Hepatocyte (in vitro differentiated cells): Measurements from ENCODE around the gene SH3BGRL2. TPM values are rescaled to one million over a fixed set of nuclear protein-coding genes. Genes with fewer than 3 reads are reported as not detected.

ENCODE experiments used
- DNase-seq: peaks from one replicate; pipeline ENCODE4 v3.0.0-alpha.2; 2016; ENCODE audit warnings: low spot score
- H2AFZ ChIP-seq: fragments of 200-600 bp; sonication (generic); 2 replicates; pipeline ENCODE4 v1.6.0; 2016; ENCODE audit warnings: antibody characterized with exemption, mild to moderate bottlenecking
- H3K27ac ChIP-seq: fragments of 200-600 bp; sonication (generic); 2 replicates; pipeline ENCODE4 v1.5.1; 2016; ENCODE audit warnings: mild to moderate bottlenecking
- H3K27me3 ChIP-seq: fragments of 200-600 bp; sonication (generic); 2 replicates; pipeline ENCODE4 v1.6.1; 2016
- H3K36me3 ChIP-seq: fragments of 200-600 bp; sonication (generic); replicated peaks from 2 replicates; pipeline ENCODE4 v1.5.1; 2016; ENCODE audit warnings: low read depth; ENCODE audit not compliant: insufficient read depth
- H3K4me1 ChIP-seq: fragments of 200-600 bp; sonication (generic); 2 replicates; pipeline ENCODE4 v1.5.1; 2016; ENCODE audit warnings: mild to moderate bottlenecking, moderate library complexity; ENCODE audit not compliant: insufficient read depth
- H3K4me2 ChIP-seq: fragments of 200-600 bp; sonication (generic); 2 replicates; pipeline ENCODE4 v1.6.0; 2016
- H3K4me3 ChIP-seq: fragments of 200-600 bp; sonication (generic); 2 replicates; pipeline ENCODE4 v1.5.1; 2016; ENCODE audit warnings: mild to moderate bottlenecking
- H3K79me2 ChIP-seq: fragments of 200-600 bp; sonication (generic); 2 replicates; pipeline ENCODE4 v1.6.0; 2017; ENCODE audit warnings: mild to moderate bottlenecking
- H3K9me2 ChIP-seq: fragments of 200-600 bp; sonication (generic); replicated peaks from 2 replicates; pipeline ENCODE4 v1.6.0; 2017; ENCODE audit warnings: mild to moderate bottlenecking; ENCODE audit not compliant: insufficient read depth
- H3K9me3 ChIP-seq: fragments of 200-600 bp; sonication (generic); 2 replicates; pipeline ENCODE4 v1.5.1; 2016; ENCODE audit warnings: low read depth, mild to moderate bottlenecking
- H4K20me1 ChIP-seq: fragments of 200-600 bp; sonication (generic); 2 replicates; pipeline ENCODE4 v1.6.0; 2016; ENCODE audit warnings: mild to moderate bottlenecking; ENCODE audit not compliant: insufficient read depth, poor library complexity, severe bottlenecking
- EZH2 ChIP-seq: fragments of 200-600 bp; sonication (generic); IDR thresholded peaks from 2 replicates; pipeline ENCODE4 v1.6.1; 2016; ENCODE audit warnings: antibody characterized with exemption, mild to moderate bottlenecking, borderline replicate concordance
- EZH2phosphoT487 ChIP-seq: fragments of 200-600 bp; sonication (generic); IDR thresholded peaks from one replicate; pipeline ENCODE4 v1.6.1; 2018; ENCODE audit warnings: antibody characterized with exemption, mild to moderate bottlenecking, low read depth, moderate library complexity; ENCODE audit not compliant: unreplicated experiment, severe bottlenecking
- WGBS: methylation state at CpG from one replicate; pipeline ENCODE4 v1.1.6; 2016; ENCODE audit warnings: low lambda C conversion rate; ENCODE audit errors: missing lambda C conversion rate; 5-methylcytosine and 5-hydroxymethylcytosine counted together
- polyA plus RNA-seq: library from polyadenylated mRNA; unstranded; fragments of >200 nt; fragmentation: Nextera tagmentation; extraction: Ambion mirVana; gene quantifications from 2 replicates; pipeline ENCODE4 v1.2.1, GENCODE V29; 2016
- total RNA-seq: library from RNA; depleted of rRNA; stranded (reverse); fragments of >200 nt; gene quantifications from 2 replicates; pipeline ENCODE4 v1.2.3, GENCODE V29; 2014
- TF ChIP-seq, protein P1 (sequence below): fragments of 200-600 bp; sonication (generic); IDR thresholded peaks from 2 replicates; pipeline ENCODE4 v1.5.1; 2016; ENCODE audit warnings: antibody characterized with exemption, mild to moderate bottlenecking; ENCODE audit not compliant: poor library complexity

SH3BGRL2 gene
- total and polyA plus RNA-seq, 2 experiments from 2014 or later = 24.1 to 71.4 TPM

DNA sequence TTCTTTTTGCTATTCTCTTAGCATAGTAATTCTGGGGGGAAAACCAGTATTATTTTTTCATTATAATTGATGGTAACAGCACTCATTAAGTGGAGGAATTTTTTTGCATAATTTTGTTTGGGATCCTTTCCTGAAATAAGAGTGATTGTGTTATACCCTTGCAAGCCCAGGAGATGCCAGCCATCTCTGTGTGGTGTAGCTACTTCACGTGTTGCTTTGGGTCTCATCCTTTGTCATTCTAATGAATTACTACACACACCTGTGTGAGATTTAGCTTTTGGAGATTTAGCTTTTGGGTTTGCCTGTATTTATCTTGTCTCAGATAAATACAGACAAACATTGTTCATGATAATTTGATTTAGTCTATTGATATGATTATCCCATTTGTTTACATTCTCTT lies 76.5 kb downstream of the SH3BGRL2 start:
- Histone ChIP-seq H3K27ac (no peak overlapping the region), H3K79me2 (no peaks in the 10 kb centered on the region), H3K4me1 (no peaks in the 10 kb centered on the region), H3K27me3 (no peaks in the 10 kb centered on the region), H3K9me2 (no peaks in the 10 kb centered on the region), H3K36me3 (no peaks in the 10 kb centered on the region), H3K9me3 (no peaks in the 10 kb centered on the region), H4K20me1 (no peaks in the 10 kb centered on the region), H3K4me2 (no peak overlapping the region), H2AFZ (no peak overlapping the region), H3K4me3 (no peak overlapping the region)
- WGBS = 87% methylated on average over 1 of the region's 1 CpG
- DNase-seq = no peak
- TF ChIP-seq EZH2 (no peak), EZH2phosphoT487 (no peak)
- TF ChIP-seq, protein P1, sequence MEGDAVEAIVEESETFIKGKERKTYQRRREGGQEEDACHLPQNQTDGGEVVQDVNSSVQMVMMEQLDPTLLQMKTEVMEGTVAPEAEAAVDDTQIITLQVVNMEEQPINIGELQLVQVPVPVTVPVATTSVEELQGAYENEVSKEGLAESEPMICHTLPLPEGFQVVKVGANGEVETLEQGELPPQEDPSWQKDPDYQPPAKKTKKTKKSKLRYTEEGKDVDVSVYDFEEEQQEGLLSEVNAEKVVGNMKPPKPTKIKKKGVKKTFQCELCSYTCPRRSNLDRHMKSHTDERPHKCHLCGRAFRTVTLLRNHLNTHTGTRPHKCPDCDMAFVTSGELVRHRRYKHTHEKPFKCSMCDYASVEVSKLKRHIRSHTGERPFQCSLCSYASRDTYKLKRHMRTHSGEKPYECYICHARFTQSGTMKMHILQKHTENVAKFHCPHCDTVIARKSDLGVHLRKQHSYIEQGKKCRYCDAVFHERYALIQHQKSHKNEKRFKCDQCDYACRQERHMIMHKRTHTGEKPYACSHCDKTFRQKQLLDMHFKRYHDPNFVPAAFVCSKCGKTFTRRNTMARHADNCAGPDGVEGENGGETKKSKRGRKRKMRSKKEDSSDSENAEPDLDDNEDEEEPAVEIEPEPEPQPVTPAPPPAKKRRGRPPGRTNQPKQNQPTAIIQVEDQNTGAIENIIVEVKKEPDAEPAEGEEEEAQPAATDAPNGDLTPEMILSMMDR = no peak

DNA sequence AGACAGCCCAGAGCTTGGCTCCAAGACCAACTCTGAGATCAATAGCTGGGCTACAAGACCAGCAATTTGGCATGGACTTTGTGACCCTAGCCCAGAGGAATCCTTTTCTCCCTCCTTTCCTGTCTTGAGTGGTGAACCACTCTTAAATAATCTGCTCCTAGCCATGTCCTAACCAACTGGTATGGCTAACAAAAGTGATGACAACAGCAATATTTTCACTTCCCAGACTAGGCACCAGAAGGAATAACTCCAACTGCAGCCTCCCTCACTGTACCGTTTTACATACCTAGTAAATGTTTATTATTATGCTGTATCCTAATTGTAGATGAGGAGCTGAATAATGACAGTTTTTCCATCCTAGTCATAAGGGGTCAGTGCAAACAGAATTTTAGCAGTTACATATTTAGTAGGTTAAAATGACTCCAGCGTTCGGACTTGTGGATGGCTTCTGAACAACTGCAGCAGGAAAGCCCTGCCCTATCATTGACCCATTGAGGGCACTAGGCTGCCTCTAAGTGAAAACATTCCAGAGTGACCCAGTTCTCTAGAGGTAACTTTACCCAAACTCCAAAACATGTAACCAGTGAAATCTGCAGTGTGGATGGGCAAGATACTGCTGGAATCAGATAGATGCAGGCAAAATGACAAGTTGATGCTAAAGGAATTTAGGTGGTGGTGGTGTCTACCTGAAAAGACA lies 77.1 kb downstream of the SH3BGRL2 start:
- no peaks in the 10 kb centered on the region for H3K27me3 ChIP-seq
- DNase-seq = no peak
- H3K27ac ChIP-seq = no peak overlapping the region
- no peaks in the 10 kb centered on the region for H3K9me2 ChIP-seq
- WGBS = 85% methylated on average over 3 of the region's 3 CpGs
- no peaks in the 10 kb centered on the region for H3K36me3 ChIP-seq
- no peak overlapping the region for H2AFZ ChIP-seq
- TF ChIP-seq EZH2phosphoT487 (no peak), EZH2 (no peak)
- TF ChIP-seq, protein P1 = no peak
- H3K4me1 ChIP-seq = no peaks in the 10 kb centered on the region
- H3K79me2 ChIP-seq = no peaks in the 10 kb centered on the region
- H3K4me3 ChIP-seq = no peak overlapping the region
- no peaks in the 10 kb centered on the region for H3K9me3 ChIP-seq
- no peaks in the 10 kb centered on the region for H4K20me1 ChIP-seq
- H3K4me2 ChIP-seq = no peak overlapping the region

DNA sequence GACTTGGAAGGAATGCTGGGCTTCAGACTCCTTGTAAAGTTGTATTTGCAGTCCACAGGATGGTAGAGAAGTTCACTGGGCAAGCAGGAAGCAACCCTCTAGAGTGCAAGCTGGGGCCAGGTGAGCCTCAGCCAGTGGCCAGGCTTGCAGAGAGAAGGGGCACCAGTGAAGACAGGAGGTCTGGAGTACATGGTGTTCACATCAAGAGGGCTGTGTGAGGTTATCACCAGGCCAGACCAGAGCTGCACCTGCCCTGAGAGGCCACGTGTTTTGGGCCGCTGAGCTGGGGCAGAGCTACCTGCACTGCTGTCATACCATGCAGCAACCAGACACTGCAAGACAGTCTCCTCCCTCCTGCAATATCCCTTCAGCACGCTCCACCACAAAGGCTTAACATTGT lies 79.0 kb downstream of the SH3BGRL2 start:
- no peaks in the 10 kb centered on the region for H3K4me1 ChIP-seq
- DNase-seq = no peak
- no peak overlapping the region for H3K27ac ChIP-seq
- H3K9me3 ChIP-seq = no peaks in the 10 kb centered on the region
- H3K27me3 ChIP-seq = no peaks in the 10 kb centered on the region
- no peaks in the 10 kb centered on the region for H3K9me2 ChIP-seq
- no peak overlapping the region for H3K4me2 ChIP-seq
- no peak overlapping the region for H2AFZ ChIP-seq
- H3K36me3 ChIP-seq = no peaks in the 10 kb centered on the region
- no peak for TF ChIP-seq EZH2phosphoT487
- TF ChIP-seq, protein P1 = no peak
- no peak for TF ChIP-seq EZH2
- 43% methylated on average over 3 of the region's 3 CpGs for WGBS
- H4K20me1 ChIP-seq = no peaks in the 10 kb centered on the region
- no peaks in the 10 kb centered on the region for H3K79me2 ChIP-seq
- H3K4me3 ChIP-seq = no peak overlapping the region

DNA sequence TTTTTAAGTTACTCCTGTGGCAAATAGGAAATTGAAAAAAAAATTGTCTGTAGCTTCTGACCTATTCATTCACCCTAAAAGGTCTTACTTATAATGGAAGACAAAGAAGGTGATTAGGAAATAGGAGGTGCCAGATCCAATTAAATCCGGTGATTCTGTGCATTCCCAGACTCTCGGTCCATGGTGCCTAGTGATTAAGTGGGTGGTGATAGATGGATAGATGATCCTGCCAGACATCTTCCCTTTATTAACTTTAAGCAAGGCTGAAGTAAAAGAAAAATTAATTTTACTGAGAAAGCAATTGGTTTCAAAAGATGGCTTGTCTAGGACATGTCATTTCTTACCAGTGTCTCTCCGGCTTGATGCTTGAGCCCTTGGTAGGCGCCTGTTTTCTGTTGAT lies 80.0 kb downstream of the SH3BGRL2 start:
- DNase-seq = no peak
- H3K27me3 ChIP-seq = no peaks in the 10 kb centered on the region
- no peaks in the 10 kb centered on the region for H3K9me3 ChIP-seq
- no peaks in the 10 kb centered on the region for H3K9me2 ChIP-seq
- H3K4me1 ChIP-seq = no peaks in the 10 kb centered on the region
- H4K20me1 ChIP-seq = no peaks in the 10 kb centered on the region
- WGBS = 84% methylated on average over 4 of the region's 4 CpGs
- H3K36me3 ChIP-seq = no peaks in the 10 kb centered on the region
- TF ChIP-seq EZH2phosphoT487 (no peak), EZH2 (no peak)
- TF ChIP-seq, protein P1 = no peak
- no peak overlapping the region for H3K4me2 ChIP-seq
- H3K4me3 ChIP-seq = no peak overlapping the region
- H3K79me2 ChIP-seq = no peaks in the 10 kb centered on the region
- no peak overlapping the region for H3K27ac ChIP-seq
- H2AFZ ChIP-seq = no peak overlapping the region
